Nephron (organoid): ENCODE results near the gene PLA2G3.

Source experiments
- H3K27ac Mint-ChIP-seq, 3 experiments: 2 replicates each; pipeline ENCODE4 v1.8.0; 2020; ENCODE audit warnings: mixed read lengths in 3 of 3, mild to moderate bottlenecking in 2 of 3, moderate library complexity in 1 of 3
- H3K27me3 Mint-ChIP-seq: 2 replicates; pipeline ENCODE4 v1.8.0; 2021; ENCODE audit warnings: low read depth, mild to moderate bottlenecking, moderate library complexity, mixed read lengths
- H3K36me3 Mint-ChIP-seq: 2 replicates; pipeline ENCODE4 v1.8.0; 2020; ENCODE audit warnings: low read depth, mixed read lengths
- H3K4me1 Mint-ChIP-seq: 2 replicates; pipeline ENCODE4 v1.8.0; 2020; ENCODE audit warnings: mixed read lengths
- H3K4me3 Mint-ChIP-seq, 3 experiments: 2 replicates each; pipeline ENCODE4 v1.8.0; 2020; ENCODE audit warnings: mild to moderate bottlenecking in 3 of 3, mixed read lengths in 3 of 3, moderate library complexity in 2 of 3
- H3K9me3 Mint-ChIP-seq: 2 replicates; pipeline ENCODE4 v1.8.0; 2020; ENCODE audit warnings: mixed read lengths
- TF ChIP-seq, protein P1 (sequence below), 3 experiments: fragments of 200-600 bp; sonication (generic); IDR thresholded peaks; one replicate each; pipeline ENCODE4 v1.5.0; 2021; ENCODE audit warnings: antibody characterized with exemption in 3 of 3; ENCODE audit not compliant: unreplicated experiment in 3 of 3

The PLA2G3 gene

GRCh38 chr22:31153357-31153756, 13.0 kb upstream of the PLA2G3 start:
- H3K36me3 Mint-ChIP-seq: no peaks in the 10 kb centered on the region
- H3K9me3 Mint-ChIP-seq: no peaks in the 10 kb centered on the region
- H3K27ac Mint-ChIP-seq: no peak overlapping the region
- peaks cover 18% of the 10 kb centered on the region for H3K27me3 Mint-ChIP-seq
- TF ChIP-seq, protein P1, sequence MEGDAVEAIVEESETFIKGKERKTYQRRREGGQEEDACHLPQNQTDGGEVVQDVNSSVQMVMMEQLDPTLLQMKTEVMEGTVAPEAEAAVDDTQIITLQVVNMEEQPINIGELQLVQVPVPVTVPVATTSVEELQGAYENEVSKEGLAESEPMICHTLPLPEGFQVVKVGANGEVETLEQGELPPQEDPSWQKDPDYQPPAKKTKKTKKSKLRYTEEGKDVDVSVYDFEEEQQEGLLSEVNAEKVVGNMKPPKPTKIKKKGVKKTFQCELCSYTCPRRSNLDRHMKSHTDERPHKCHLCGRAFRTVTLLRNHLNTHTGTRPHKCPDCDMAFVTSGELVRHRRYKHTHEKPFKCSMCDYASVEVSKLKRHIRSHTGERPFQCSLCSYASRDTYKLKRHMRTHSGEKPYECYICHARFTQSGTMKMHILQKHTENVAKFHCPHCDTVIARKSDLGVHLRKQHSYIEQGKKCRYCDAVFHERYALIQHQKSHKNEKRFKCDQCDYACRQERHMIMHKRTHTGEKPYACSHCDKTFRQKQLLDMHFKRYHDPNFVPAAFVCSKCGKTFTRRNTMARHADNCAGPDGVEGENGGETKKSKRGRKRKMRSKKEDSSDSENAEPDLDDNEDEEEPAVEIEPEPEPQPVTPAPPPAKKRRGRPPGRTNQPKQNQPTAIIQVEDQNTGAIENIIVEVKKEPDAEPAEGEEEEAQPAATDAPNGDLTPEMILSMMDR (IDR thresholded peaks at IDR 0.05; ENCODE audit: unreplicated experiment in 3 of 3): no peak
- H3K4me1 Mint-ChIP-seq: peaks cover 9% of the 10 kb centered on the region
- no peak overlapping the region for H3K4me3 Mint-ChIP-seq

- Mint-ChIP-seq H3K9me3 (peaks cover 8% of the 10 kb centered on the region), H3K27me3 (peaks cover 10% of the 10 kb centered on the region), H3K4me3 (no peak overlapping the region), H3K27ac (no peak overlapping the region), H3K36me3 (no peaks in the 10 kb centered on the region), H3K4me1 (peaks cover 10% of the 10 kb centered on the region)
- TF ChIP-seq, protein P1 (IDR thresholded peaks at IDR 0.05; ENCODE audit: unreplicated experiment in 3 of 3): no peak
Observed at GRCh38 chr22:31151872-31152271, 11.6 kb upstream of the PLA2G3 start.

DNA sequence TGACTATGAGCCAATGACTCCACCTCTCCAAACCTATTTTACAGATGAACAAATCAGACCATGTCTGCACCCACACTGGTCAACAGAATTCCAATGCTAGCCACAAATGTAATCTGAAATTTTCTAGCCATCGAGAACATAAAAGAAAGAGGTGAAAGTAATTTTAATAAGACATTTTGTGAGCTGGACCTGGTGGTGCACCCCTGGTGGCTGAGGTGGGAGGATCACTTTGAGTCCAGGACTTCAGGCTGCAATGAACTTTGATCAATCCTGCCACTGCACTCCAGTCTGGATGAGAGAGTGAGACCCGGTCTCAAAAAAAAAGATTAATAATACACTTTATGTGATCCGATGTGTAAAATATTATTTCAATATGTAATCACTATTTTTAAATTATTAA, 10.3 kb upstream of the PLA2G3 start:
- peaks cover 12% of the 10 kb centered on the region for H3K9me3 Mint-ChIP-seq
- no peaks in the 10 kb centered on the region for H3K36me3 Mint-ChIP-seq
- peaks cover 8% of the 10 kb centered on the region for H3K4me1 Mint-ChIP-seq
- no peak overlapping the region for H3K4me3 Mint-ChIP-seq
- no peak overlapping the region for H3K27ac Mint-ChIP-seq
- TF ChIP-seq, protein P1 (IDR thresholded peaks at IDR 0.05; ENCODE audit: unreplicated experiment in 3 of 3): peak in 2 of 3 experiments; percentile 21 to 34
- peaks cover 5% of the 10 kb centered on the region for H3K27me3 Mint-ChIP-seq

- Mint-ChIP-seq H3K4me1 (peaks cover 6% of the 10 kb centered on the region), H3K36me3 (no peaks in the 10 kb centered on the region), H3K4me3 (no peak overlapping the region), H3K9me3 (peaks cover 18% of the 10 kb centered on the region), H3K27ac (peak overlapping the region in 2 of 3 experiments; percentile 26 to 51), H3K27me3 (peaks cover 5% of the 10 kb centered on the region)
- TF ChIP-seq, protein P1 (IDR thresholded peaks at IDR 0.05; ENCODE audit: unreplicated experiment in 3 of 3): peak; percentile 70 to 84 (median 79)
Observed at GRCh38 chr22:31148953-31149627, 8.8 kb upstream of the PLA2G3 start.

- Mint-ChIP-seq H3K9me3 (peaks cover 18% of the 10 kb centered on the region), H3K27me3 (peaks cover 5% of the 10 kb centered on the region), H3K4me1 (peaks cover 6% of the 10 kb centered on the region), H3K27ac (peak overlapping the region in 2 of 3 experiments; percentile 26 to 51), H3K4me3 (no peak overlapping the region), H3K36me3 (no peaks in the 10 kb centered on the region)
- TF ChIP-seq, protein P1 (IDR thresholded peaks at IDR 0.05; ENCODE audit: unreplicated experiment in 3 of 3): no peak
Observed at GRCh38 chr22:31148488-31148887, 8.2 kb upstream of the PLA2G3 start.

GRCh38 chr22:31144223-31144622, 3.9 kb upstream of the PLA2G3 start:
- peaks cover 18% of the 10 kb centered on the region for H3K9me3 Mint-ChIP-seq
- H3K4me1 Mint-ChIP-seq: peaks cover 6% of the 10 kb centered on the region
- H3K36me3 Mint-ChIP-seq: no peaks in the 10 kb centered on the region
- peaks cover 12% of the 10 kb centered on the region for H3K27me3 Mint-ChIP-seq
- H3K27ac Mint-ChIP-seq: no peak overlapping the region
- no peak overlapping the region for H3K4me3 Mint-ChIP-seq
- TF ChIP-seq, protein P1 (IDR thresholded peaks at IDR 0.05; ENCODE audit: unreplicated experiment in 3 of 3): no peak
